ENCODE measurements around the gene SPSB4. TPM values are rescaled to one million over a fixed set of nuclear protein-coding genes. Genes with fewer than 3 reads are reported as not detected.

Gene SPSB4
- total and polyA plus RNA-seq, 8 donors, result 2.6 to 20.2 (median 11.1) TPM

DNA sequence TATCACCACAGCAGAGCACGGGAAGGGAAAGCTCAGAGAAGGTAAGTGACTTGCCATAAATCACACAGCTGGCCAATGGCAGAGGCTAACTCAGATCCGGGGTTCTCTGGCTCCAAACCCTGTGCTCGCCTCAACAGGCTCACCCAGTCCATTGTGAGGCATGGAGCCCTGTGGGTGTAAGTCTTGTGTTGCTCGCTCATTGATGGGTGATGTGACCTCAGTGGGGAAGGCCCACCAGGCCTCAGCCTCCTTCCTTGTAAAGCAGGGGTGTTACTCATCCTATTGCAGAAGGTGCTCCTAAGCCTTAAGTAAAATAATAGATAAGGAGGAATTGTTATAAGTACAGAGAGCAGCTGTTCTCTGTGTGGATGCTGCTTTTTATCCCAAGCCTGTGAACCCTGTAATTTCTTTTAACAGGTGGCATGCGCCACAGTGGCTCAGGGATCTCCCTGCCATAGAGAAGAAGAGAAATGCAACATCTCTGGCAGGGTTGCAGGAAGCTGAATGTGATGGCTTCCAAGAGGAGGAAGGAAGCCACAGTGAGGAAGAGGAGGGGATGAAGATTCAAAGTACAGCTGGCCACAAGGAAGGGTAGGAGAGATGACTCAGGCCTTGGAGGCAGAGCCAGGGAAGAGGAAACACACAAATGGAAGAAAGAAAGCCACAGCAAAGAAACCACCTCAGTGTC is 30.9 kb upstream of the SPSB4 start:
- H3K27ac ChIP-seq, result no peak overlapping the region
- ATAC-seq, result no peak
- intact Hi-C loops (cut with DNase I), result no loop called here
- DNase-seq, result no peak
- H3K27me3 ChIP-seq, result no peaks in the 10 kb centered on the region
- 87 to 88% methylated on average over 5 of the region's 5 CpGs for WGBS, 2 donors
- no peaks in the 10 kb centered on the region for H3K4me1 ChIP-seq
- TF ChIP-seq, protein P1, sequence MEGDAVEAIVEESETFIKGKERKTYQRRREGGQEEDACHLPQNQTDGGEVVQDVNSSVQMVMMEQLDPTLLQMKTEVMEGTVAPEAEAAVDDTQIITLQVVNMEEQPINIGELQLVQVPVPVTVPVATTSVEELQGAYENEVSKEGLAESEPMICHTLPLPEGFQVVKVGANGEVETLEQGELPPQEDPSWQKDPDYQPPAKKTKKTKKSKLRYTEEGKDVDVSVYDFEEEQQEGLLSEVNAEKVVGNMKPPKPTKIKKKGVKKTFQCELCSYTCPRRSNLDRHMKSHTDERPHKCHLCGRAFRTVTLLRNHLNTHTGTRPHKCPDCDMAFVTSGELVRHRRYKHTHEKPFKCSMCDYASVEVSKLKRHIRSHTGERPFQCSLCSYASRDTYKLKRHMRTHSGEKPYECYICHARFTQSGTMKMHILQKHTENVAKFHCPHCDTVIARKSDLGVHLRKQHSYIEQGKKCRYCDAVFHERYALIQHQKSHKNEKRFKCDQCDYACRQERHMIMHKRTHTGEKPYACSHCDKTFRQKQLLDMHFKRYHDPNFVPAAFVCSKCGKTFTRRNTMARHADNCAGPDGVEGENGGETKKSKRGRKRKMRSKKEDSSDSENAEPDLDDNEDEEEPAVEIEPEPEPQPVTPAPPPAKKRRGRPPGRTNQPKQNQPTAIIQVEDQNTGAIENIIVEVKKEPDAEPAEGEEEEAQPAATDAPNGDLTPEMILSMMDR (IDR thresholded peaks at IDR 0.05), result no peak
- H3K36me3 ChIP-seq, result no peaks in the 10 kb centered on the region
- H3K9me3 ChIP-seq, result no peaks in the 10 kb centered on the region
- no peak for FAIRE-seq
- H3K4me3 ChIP-seq, result no peak overlapping the region

DNA sequence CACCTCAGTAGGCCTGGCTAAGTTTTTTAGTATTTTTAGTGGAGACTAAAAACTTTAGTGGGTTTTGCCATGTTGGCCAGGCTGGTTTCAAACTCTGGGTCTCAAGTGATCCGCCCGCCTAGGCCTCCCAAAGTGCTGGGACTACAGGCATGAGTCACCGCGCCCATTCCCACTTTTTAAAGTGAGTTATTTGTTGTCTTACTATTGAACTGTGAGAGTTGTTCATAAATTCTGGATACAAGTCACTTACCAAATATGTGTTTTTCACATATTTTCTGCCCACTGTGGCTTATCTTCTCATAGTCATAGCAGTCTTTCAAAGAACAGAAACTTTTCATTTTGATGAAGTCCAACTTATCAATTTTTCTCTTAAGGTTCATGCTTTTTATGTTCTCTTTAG is 29.9 kb upstream of the SPSB4 start:
- 98 to 100% methylated on average over 4 of the region's 4 CpGs for WGBS, 2 donors
- no peak for FAIRE-seq
- H3K9me3 ChIP-seq, result no peaks in the 10 kb centered on the region
- no peaks in the 10 kb centered on the region for H3K36me3 ChIP-seq
- H3K27ac ChIP-seq, result no peak overlapping the region
- TF ChIP-seq, protein P1 (IDR thresholded peaks at IDR 0.05), result no peak
- no peak for ATAC-seq
- H3K4me3 ChIP-seq, result no peak overlapping the region
- DNase-seq, result no peak
- no peaks in the 10 kb centered on the region for H3K27me3 ChIP-seq
- no peaks in the 10 kb centered on the region for H3K4me1 ChIP-seq
- intact Hi-C loops (cut with DNase I), result no loop called here

DNA sequence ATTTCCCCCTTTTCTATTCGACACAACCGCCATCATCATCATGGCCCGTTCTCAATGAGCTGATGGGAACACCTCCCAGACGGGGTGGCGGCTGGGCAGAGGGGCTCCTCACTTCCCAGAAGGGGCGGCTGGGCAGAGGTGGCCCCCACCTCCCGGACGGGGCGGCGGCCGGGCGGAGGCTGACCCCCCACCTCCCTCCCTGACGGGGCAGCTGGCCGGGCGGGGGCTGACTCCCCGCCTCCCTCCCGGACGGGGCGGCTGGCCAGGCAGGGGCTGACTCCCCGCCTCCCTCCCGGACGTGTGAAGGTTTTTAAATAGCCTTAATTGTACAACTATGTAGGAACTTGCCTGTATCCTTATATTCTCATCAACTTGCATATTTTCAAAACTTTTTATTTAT is 20.9 kb upstream of the SPSB4 start:
- WGBS, 2 donors, result 90 to 94% methylated on average over 22 of the region's 22 CpGs
- intact Hi-C loops (cut with DNase I), result no loop called here
- ATAC-seq, result no peak

DNA sequence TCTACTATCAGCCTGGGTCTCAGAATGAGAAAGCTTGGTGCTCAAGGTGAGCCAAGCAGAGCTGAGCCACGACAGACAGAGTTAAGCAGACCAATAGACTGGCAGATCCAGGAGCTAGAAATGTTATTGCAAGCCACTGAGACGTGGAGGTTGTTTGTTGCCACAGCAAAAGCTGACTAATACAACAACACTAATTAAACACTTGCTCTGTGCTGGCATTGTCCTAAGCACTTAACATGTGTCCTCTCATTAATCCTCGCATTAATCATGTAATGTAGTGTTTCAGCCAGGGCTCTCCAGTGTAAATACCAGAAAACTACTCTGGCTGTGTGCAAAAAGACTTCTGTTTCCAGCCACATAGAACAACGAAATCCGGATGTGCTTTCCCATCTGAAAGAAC is 11.6 kb upstream of the SPSB4 start:
- H3K4me1 ChIP-seq, result no peaks in the 10 kb centered on the region
- no peaks in the 10 kb centered on the region for H3K27me3 ChIP-seq
- DNase-seq (no peak), FAIRE-seq (no peak), ATAC-seq (no peak)
- TF ChIP-seq, protein P1 (IDR thresholded peaks at IDR 0.05), result no peak
- WGBS, 2 donors, result 59 to 61% methylated on average over 5 of the region's 5 CpGs
- no peaks in the 10 kb centered on the region for H3K9me3 ChIP-seq
- no peak overlapping the region for H3K27ac ChIP-seq
- intact Hi-C loops (cut with DNase I), result no loop called here
- H3K36me3 ChIP-seq, result no peaks in the 10 kb centered on the region
- H3K4me3 ChIP-seq, result no peak overlapping the region

More for the DNA sequence above, 20.9 kb upstream of the SPSB4 start:
- Histone ChIP-seq H3K9me3 (no peaks in the 10 kb centered on the region), H3K36me3 (no peaks in the 10 kb centered on the region), H3K4me1 (no peaks in the 10 kb centered on the region), H3K27ac (no peak overlapping the region), H3K27me3 (no peaks in the 10 kb centered on the region), H3K4me3 (no peak overlapping the region)
- TF ChIP-seq, protein P1 (IDR thresholded peaks at IDR 0.05), result no peak
- no peak for DNase-seq
- FAIRE-seq, result no peak

All from pancreas (tissue), 10 donors.